ENCODE data around the gene TMEM255B.
A peak's percentile ranks its signal among the peaks of the same experiment; 100 is the strongest.

- TF ChIP-seq CTCF (IDR thresholded peaks at IDR 0.05) (no peak), REST (IDR thresholded peaks at IDR 0.05; ENCODE audit: insufficient read depth in 1 of 2, low read depth in 2 of 2, low read length in 1 of 2) (peak; percentile 78 to 85), POLR2AphosphoS5 (IDR thresholded peaks at IDR 0.05; ENCODE audit: low read depth, low read length) (no peak), TCF7L2 (IDR thresholded peaks at IDR 0.05; ENCODE audit: low read depth, low read length) (no peak), SIN3A (IDR thresholded peaks at IDR 0.05; ENCODE audit: borderline replicate concordance, insufficient read depth, low read depth, low read length) (no peak)
Observed at GRCh38 chr13:113777311-113778260, 18.6 kb downstream of the TMEM255B start.

Measured in Panc1 (cell line).